Measurements from ENCODE around the gene MTERF2. TPM values are rescaled to one million over a fixed set of nuclear protein-coding genes. Genes with fewer than 3 reads are reported as not detected.

The MTERF2 gene
- total and polyA plus RNA-seq, 10 of the 15 experiments (the other 5 are each of a cell fraction or from before 2014, with no cell fraction given) = 2.1 to 9.8 (median 6.7) TPM

DNA sequence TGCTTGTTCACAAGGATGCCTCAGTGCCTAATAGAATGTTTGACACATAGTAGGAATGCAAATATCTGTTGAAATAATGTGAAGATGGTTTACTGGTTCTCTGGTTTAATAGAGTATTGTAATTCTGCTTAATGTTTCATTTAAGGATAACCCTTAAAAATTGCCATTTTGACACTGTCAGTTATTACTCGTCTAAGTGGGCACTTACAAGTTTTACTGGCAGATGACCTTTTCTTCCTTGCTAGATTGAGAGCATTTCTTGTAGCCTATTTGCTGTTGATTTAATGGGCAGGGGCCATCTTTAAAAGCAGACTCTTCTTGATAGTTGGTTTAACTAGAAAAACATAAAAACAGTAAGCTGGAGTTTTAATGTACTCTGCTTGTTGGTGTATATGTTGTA lies 29.4 kb downstream of the MTERF2 start:
- peak overlapping the region; percentile 81 for H3K4me3 ChIP-seq
- WGBS (ENCODE audit: insufficient coverage, insufficient replicate concordance, low lambda C conversion rate, missing lambda C conversion rate) = 46% methylated on average over 1 of the region's 1 CpG
- RAD21 ChIA-PET (ENCODE audit: unreplicated experiment) = interaction anchor here (0.9 to 1.1 kb wide), 2 partner anchors 15 to 599 kb away, joined by 3 to 4 read pairs; partner anchors contain the start of gene POLR3B
- H3K9ac ChIP-seq (ENCODE audit: control insufficient read depth, insufficient read depth, low read length) = peak overlapping the region; percentile 78
- peak overlapping the region; percentile 78 for H3K4me2 ChIP-seq (ENCODE audit: control insufficient read depth, insufficient read depth)
- H4K20me1 ChIP-seq (ENCODE audit: control insufficient read depth, insufficient read depth) = no peaks in the 10 kb centered on the region
- no TSS peak for BruUV-seq (replicated peaks)
- H2AFZ ChIP-seq (ENCODE audit: control insufficient read depth, low read depth, low read length) = no peak overlapping the region; the same call in 1 of the 2 replicates
- peaks cover 4% of the 10 kb centered on the region; the same call in 1 of the 2 replicates for H3K4me1 ChIP-seq (ENCODE audit: control insufficient read depth, insufficient read depth, low read length)
- no peaks in the 10 kb centered on the region for H3K27me3 ChIP-seq (replicated peaks in 1 of 2; ENCODE audit: control insufficient read depth in 2 of 2, insufficient read depth in 2 of 2, low read length in 1 of 2)
- FAIRE-seq (no peak), ATAC-seq (no peak), DNase-seq (ENCODE audit: low read depth, low spot score) (no peak)
- CTCF ChIA-PET = interaction anchor here (1.0 kb wide), 1 partner anchor 134 kb away, joined by 3 read pairs; no protein-coding TSS in a partner anchor
- 0 out of 2 replicates have a peak overlapping the region, but pooled peaks have one; percentile 2 for H3K27ac ChIP-seq (ENCODE audit: control insufficient read depth, insufficient read depth)
- TF ChIP-seq E2F4 (IDR thresholded peaks at IDR 0.05; ENCODE audit: low read depth, low read length) = no peak
- TF ChIP-seq, protein P1, sequence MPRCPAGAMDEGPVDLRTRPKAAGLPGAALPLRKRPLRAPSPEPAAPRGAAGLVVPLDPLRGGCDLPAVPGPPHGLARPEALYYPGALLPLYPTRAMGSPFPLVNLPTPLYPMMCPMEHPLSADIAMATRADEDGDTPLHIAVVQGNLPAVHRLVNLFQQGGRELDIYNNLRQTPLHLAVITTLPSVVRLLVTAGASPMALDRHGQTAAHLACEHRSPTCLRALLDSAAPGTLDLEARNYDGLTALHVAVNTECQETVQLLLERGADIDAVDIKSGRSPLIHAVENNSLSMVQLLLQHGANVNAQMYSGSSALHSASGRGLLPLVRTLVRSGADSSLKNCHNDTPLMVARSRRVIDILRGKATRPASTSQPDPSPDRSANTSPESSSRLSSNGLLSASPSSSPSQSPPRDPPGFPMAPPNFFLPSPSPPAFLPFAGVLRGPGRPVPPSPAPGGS (IDR thresholded peaks at IDR 0.05; ENCODE audit: borderline replicate concordance, insufficient read depth, low read depth, low read length, poor library complexity, severe bottlenecking) = no peak
- TF ChIP-seq YY1 (IDR thresholded peaks at IDR 0.05; ENCODE audit: low read depth, low read length) = peak; percentile 34; the same call in 1 of the 2 replicates
- SMC1A ChIA-PET (ENCODE audit: uncharacterized antibody, unreplicated experiment) = interaction anchor here (0.8 to 1.2 kb wide), 4 partner anchors 13 to 37 kb away, joined by 3 to 5 read pairs (median 4); no protein-coding TSS in a partner anchor
- peaks cover 0 to 9% of the 10 kb centered on the region in 2 experiments; a peak in 1 of 4 replicates for H3K36me3 ChIP-seq (ENCODE audit: control insufficient read depth in 2 of 2, insufficient read depth in 2 of 2, low read length in 1 of 2)
- POLR2A ChIA-PET = interaction anchor here (1.0 kb wide), 1 partner anchor 600 kb away, joined by 3 read pairs; the partner anchor contains the start of gene POLR3B
- peaks cover 41% of the 10 kb centered on the region for H3K79me2 ChIP-seq (ENCODE audit: control insufficient read depth, insufficient read depth, low read length)
- intact Hi-C loops (cut with micrococcal nuclease; ENCODE audit: unreplicated experiment) (no loop called here), in situ Hi-C loops (cut with MboI) (no loop called here)
- no peaks in the 10 kb centered on the region for H3K9me3 ChIP-seq (replicated peaks; ENCODE audit: control insufficient read depth, insufficient read depth, low read length)

Measured in GM12878 (cell line).